Ovary (tissue), 3 donors: Measurements from ENCODE around the gene PKP1.

Source experiments
- EP300 ChIP-seq: sonication (generic); formaldehyde crosslinking; IDR thresholded peaks from one replicate; pipeline ENCODE4 v1.6.1; 2017; ENCODE audit warnings: antibody characterized with exemption
- POLR2A ChIP-seq: fragments of 450-650 bp; IDR thresholded peaks from one replicate; pipeline ENCODE4 v1.6.1; 2017; ENCODE audit warnings: antibody characterized with exemption, mild to moderate bottlenecking, moderate library complexity
- TF ChIP-seq, protein P1 (sequence below), 3 donors: fragments of 450-650 bp in 2 of 3; fragments of 200-600 bp in 1 of 3; IDR thresholded peaks; one replicate each; pipeline versions ENCODE4 v1.5.1 to v1.8.0; 2016 to 2022; ENCODE audit warnings: antibody characterized with exemption in 3 of 3, mild to moderate bottlenecking in 1 of 3
- donor health status: DM: no; HTN: no; CAD: no.

- TF ChIP-seq, protein P1, sequence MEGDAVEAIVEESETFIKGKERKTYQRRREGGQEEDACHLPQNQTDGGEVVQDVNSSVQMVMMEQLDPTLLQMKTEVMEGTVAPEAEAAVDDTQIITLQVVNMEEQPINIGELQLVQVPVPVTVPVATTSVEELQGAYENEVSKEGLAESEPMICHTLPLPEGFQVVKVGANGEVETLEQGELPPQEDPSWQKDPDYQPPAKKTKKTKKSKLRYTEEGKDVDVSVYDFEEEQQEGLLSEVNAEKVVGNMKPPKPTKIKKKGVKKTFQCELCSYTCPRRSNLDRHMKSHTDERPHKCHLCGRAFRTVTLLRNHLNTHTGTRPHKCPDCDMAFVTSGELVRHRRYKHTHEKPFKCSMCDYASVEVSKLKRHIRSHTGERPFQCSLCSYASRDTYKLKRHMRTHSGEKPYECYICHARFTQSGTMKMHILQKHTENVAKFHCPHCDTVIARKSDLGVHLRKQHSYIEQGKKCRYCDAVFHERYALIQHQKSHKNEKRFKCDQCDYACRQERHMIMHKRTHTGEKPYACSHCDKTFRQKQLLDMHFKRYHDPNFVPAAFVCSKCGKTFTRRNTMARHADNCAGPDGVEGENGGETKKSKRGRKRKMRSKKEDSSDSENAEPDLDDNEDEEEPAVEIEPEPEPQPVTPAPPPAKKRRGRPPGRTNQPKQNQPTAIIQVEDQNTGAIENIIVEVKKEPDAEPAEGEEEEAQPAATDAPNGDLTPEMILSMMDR (IDR thresholded peaks at IDR 0.05), result no peak
- TF ChIP-seq POLR2A (no peak), EP300 (no peak)
Observed at GRCh38 chr1:201364808-201365105, 81.5 kb downstream of the PKP1 start.
